GM19035 (cell line): Measurements from ENCODE around the gene TOX2.
"Not testable (repeated sequence)": the region's sequence is repeated elsewhere in the genome, so short reads cannot be mapped to it uniquely, and the experiment has no call there.

Source experiments
- ATAC-seq: cut with Tn5 transposase; IDR thresholded peaks from one replicate; pipeline ENCODE4 v1.9.1; 2021; ENCODE audit not compliant: unreplicated experiment

Gene TOX2

DNA sequence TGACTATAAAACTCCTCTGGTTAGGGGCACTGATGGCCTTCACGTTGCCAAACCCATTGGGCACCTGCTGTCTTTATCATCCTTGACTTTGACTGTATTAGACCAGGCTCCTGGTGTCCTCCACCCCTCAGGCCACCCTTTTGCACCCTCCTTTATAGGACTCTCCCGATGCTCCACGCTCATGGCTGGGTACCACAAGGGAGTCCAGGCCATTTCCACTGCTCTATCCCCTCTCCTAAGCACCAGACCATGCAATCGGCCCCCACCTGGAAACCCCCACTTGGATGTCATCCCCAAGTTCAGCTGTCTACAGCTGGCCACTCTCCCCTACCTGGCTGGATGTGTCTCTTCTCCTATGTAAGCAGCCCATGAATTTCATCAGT is 115.2 kb downstream of the TOX2 start:
- ATAC-seq, result no peak

DNA sequence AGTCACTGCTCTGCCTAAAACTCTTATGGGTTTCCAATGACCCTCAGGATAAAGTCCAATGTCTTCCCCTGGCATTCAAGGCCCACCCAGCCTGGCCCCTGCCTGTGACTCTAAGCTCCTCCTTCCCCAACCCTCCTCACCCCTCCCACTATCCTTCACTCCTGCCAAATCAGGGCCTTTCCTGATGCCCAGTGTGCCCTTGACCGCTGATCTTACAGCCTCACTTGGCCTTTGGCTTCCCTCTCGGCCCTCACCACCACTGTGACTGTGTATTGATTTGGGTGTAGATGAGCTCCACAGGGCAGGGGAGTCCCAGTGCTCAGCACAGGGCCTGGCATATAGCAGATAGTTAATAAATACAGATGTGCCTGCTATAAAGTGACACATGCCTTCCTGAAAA is 115.7 kb downstream of the TOX2 start:
- no peak for ATAC-seq

- no peak for ATAC-seq
Measured at GRCh38 chr20:44031001-44031574, 116.4 kb downstream of the TOX2 start.

GRCh38 chr20:44031781-44032582 is 117.3 kb downstream of the TOX2 start:
- ATAC-seq, result no peak

- ATAC-seq, result no peak
Measured at GRCh38 chr20:44032583-44033331, 118.1 kb downstream of the TOX2 start.

- ATAC-seq, result no peak
Measured at GRCh38 chr20:44033344-44033743, 118.7 kb downstream of the TOX2 start.

DNA sequence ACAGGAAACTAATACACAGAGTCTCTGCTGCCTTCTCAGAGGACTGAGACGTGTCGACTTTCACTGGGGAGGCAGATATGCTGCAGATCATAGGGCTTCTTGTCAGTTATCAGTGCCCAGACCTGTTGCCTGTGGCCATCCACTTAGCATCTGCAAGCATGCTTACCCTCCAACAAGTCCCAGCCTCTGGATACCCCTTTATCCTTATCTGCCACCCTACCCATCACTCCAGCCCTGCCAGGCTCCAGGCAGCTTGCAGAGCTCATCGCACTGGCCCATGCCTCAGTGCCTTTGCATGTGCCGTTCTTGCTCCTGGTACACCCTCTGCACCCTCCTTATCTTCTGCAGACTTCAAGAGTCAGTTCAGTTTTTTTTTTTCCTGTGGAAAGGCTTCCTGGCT is 119.2 kb downstream of the TOX2 start:
- ATAC-seq, result no peak

DNA sequence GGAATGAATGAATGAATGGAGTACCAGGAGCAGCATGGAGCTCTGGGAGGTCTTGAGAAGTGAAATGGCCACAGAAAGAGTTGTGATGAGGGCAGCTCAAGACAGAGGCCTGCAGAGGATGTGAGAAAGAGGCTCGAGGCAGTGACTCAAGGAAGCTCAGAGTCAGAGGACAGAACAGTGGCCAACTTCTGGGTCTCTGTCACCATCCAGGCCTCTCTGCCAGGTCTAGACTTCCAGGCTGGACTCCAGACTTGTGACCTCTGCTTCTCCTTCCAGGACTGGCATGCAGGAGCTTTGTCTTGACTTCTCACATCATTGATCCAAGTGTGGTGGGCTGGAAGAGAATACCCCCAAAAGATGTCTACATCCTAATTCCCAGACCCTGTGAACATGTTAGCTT is 119.8 kb downstream of the TOX2 start:
- ATAC-seq, result no peak

- no peak for ATAC-seq
Measured at GRCh38 chr20:44034965-44035635, 120.4 kb downstream of the TOX2 start.

DNA sequence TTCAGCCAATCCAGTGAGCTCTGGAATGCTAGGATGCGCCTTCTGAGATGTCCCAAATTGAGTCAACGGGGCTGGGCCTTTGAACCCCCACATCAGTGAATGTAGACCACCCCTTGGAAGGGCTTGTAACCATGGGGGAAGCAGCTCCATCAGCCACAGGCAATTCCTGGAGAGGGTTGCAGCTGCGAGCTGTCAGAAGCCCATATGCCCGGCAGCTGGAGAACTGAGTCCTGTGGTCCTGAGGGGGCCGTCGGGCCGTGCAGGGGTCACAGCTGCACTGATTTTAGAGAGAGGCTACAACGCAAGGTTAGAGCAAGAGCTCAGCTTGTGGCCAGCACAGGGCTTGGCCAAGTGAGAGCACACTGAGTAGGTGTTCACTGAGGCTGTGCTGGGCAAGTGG is 121.3 kb downstream of the TOX2 start:
- ATAC-seq, result no peak

DNA sequence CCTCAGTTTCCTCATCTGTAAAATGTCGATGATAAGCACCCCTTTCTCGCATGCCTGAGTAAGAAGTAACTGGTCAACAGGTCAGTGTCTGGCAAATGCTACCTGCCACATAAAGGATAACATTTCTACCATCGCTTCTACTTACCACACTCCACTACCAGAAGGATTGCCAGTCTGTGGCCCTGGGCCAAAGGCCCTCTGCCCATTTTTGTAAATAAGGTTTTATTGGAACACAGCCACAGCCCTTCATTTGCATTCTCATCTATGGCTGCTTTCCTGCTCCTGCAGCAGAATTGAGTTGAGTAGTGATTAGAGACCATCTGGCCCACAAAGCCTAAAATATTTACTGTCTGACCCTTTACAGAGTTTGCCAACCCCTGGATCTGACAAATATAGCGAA is 121.8 kb downstream of the TOX2 start:
- no peak for ATAC-seq

DNA sequence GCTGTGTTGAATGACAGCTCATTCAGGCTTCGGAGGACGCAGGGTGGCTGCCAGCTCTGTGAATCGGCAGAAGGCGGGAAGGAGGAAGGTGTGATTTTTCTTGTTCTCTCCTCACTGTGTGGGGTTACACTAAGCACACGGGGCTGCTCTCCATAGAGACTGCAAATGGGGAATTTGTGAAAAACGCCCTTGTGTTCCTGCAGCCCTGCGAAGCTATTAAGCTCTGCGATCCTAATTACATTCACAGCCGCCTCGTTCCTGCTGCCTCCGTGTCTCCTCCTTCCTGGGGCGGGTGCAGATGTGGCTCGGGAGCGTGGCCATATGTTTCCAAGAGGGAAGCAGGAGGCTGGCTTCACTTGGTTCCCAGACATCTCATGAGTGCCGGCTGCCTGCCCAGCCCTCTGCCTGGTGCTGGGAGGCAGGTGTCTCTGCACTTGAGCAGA is 124.0 kb downstream of the TOX2 start:
- no peak for ATAC-seq

DNA sequence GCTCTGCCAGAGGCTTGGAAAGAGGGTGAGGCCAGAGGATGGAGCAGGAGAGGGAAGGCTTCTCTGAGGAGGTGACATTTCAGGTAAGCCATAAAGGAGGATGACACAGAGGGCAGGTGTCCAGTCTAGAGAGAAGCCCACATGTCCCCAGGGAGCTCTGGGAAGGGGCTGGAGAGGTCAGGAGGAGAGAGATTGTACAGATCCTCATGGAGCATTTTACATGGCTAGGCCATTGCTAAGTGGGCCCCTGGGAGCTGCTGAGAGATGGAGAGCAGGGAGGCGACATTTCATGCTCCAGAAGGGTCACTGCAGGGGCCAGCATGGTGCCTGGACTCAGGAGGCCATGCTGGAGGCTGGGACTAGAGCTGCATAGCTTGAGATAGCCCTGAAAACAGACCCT is 124.5 kb downstream of the TOX2 start:
- ATAC-seq, result no peak

DNA sequence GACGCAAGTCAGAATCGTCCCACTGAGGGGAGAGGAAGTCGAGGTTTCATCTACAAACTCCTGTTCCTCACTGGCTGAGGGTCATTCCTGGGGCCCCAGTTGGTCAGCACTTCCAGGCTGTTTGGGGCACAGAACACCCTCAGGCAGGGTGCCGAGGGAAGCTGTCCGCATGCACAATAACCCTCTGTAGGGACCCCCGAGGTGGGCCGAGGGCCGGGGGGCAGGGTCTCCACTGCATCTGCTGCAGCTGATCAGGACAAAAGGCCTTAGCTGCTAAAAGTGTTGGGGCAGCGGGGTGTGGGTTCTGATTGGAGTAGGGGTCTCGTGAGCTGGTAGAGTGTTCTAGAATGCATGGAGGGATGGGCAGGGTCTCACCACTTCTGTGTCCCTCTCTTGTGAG is 125.1 kb downstream of the TOX2 start:
- ATAC-seq, result no peak

DNA sequence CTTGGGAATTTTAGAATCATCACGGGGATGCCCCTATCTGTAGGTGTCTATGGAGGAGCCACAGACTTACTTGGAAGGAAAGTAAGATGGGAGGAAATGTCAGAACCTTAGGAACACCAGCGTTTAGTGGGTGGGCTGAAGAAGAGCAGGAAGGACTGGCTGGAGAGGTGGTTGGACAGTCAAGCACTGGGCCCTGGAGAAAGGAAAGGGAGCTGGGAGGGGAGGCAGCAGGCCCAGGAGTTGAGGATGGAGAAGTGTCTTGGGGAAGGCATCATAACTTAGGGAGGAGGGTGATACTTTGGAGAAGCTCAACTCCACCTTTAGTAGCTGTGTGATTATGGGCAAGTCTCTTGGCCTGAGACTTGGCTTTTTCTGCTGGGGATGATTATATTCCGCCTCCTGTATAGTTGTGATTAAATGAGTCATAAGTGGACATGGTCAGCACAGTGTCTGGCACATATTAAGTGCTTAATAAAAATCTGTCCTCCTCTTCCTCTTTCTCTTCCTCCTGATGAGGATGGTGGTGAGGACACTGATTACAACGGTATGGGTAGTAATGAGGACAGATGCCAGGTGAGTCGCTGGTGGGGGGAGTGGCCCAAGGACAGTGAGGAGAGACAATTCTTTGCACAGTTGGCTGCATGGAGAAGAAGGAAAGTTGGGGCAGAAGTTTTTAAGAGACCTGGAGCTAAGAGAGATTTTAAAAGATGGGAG is 125.7 kb downstream of the TOX2 start:
- ATAC-seq, result no peak

- ATAC-seq, result no peak
Measured at GRCh38 chr20:44041001-44041400, 126.3 kb downstream of the TOX2 start.

DNA sequence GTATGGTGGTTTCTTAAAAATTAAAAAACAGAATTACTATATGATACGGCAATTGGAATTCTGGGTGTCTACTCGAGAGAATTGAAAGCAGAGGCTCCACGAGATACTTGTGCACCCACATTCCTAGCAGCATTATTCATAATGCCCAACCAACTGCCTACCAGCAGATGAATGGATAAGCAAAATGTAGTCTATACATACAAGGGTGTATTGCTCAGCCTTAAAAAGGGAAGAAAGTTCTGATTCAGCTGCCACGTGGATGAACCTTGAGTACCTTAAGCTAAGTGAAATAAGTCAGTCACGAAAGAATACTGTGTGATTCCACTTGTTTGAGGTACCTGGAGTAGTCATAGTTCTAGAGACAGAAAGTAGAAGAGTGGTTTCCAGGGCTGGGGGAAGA is 130.1 kb downstream of the TOX2 start:
- not testable (repeated sequence) for ATAC-seq

GRCh38 chr20:44050327-44050726 is 135.7 kb downstream of the TOX2 start:
- ATAC-seq, result no peak

GRCh38 chr20:44050925-44051660 is 136.4 kb downstream of the TOX2 start:
- ATAC-seq, result no peak

DNA sequence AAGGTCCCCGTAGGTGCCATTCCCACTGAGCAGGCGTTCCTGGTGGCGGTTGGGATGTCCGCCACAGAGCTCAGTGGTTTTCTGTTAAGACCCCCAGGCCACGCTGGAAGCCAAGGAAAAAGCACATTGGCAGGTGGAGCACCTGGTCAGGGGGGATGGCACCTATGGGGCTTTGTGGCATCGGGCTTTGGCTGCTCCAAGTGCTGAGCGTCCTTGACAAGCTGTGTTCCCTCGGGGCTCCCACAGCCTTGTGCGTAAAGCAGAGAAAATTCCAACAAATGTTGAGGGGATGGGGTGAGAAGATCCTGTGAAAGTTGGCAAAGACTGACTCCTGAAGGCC is 137.0 kb downstream of the TOX2 start:
- no peak for ATAC-seq
